Measurements from ENCODE around the gene LTF. TPM values are rescaled to one million over a fixed set of nuclear protein-coding genes. Genes with fewer than 3 reads are reported as not detected.

The LTF gene
- total and polyA plus RNA-seq, 9 of the 15 experiments (the other 6 are each of a cell fraction or from before 2014, with no cell fraction given): 0.07 TPM; not detected in 8

GRCh38 chr3:46405301-46406019 is 59.2 kb downstream of the LTF start:
- Histone ChIP-seq H3K36me3 (ENCODE audit: control insufficient read depth, insufficient read depth, low read length) (no peaks in the 10 kb centered on the region), H3K9ac (ENCODE audit: insufficient read depth in 1 of 2, low read depth in 2 of 2, low read length in 2 of 2) (peak overlapping the region in 1 of 2 experiments; percentile 59; a peak in 1 of 4 replicates), H4K20me1 (replicated peaks; ENCODE audit: control insufficient read depth, insufficient read depth, low read length) (no peaks in the 10 kb centered on the region), H3K4me3 (no peak overlapping the region), H3K27ac (ENCODE audit: extremely low read depth, low read depth, low read length) (no peak overlapping the region), H3K27me3 (ENCODE audit: control insufficient read depth in 2 of 2, insufficient read depth in 2 of 2, low read length in 2 of 2) (no peaks in the 10 kb centered on the region), H3K9me1 (ENCODE audit: control insufficient read depth, insufficient read depth, low read length) (no peaks in the 10 kb centered on the region), H3K4me2 (ENCODE audit: insufficient read depth, low read length) (no peak overlapping the region), H3K79me2 (ENCODE audit: control insufficient read depth, insufficient read depth, low read length) (peaks cover 2% of the 10 kb centered on the region; the same call in 1 of the 3 replicates), H3K4me1 (replicated peaks in 1 of 2; ENCODE audit: control insufficient read depth in 2 of 2, insufficient read depth in 2 of 2, low read length in 2 of 2) (peaks cover 27 to 47% of the 10 kb centered on the region in 2 experiments), H3K9me3 (replicated peaks; ENCODE audit: control insufficient read depth, insufficient read depth, low read depth, low read length) (no peaks in the 10 kb centered on the region), H2AFZ (ENCODE audit: low read depth, low read length) (peak overlapping the region; percentile 13)
- DNase-seq (ENCODE audit: extremely low read depth in 1 of 4, low spot score in 3 of 4): peak in 1 of 4 experiments; percentile 32
- intact Hi-C loops (cut with micrococcal nuclease) (no loop called here), in situ Hi-C loops (cut with MboI) (loop anchor here (25.0 kb wide), 1 partner anchor 1368 kb away; the partner anchor contains the start of gene CLEC3B)
- CTCF ChIA-PET (ENCODE audit: low intra/inter-chr PET ratio): no interaction called here
- POLR2A ChIA-PET: interaction anchor here (0.6 to 1.4 kb wide), 3 partner anchors 12 to 53 kb away, joined by 3 to 4 read pairs (median 4); no protein-coding TSS in a partner anchor
- ATAC-seq: no peak
- 58% methylated on average over 11 of the region's 11 CpGs for WGBS (ENCODE audit: insufficient coverage, low coverage, missing lambda C conversion rate)
- FAIRE-seq: no peak
- no TSS peak for BruUV-seq (replicated peaks)
- 0 out of 2 replicates have a peak, but pooled peaks have one; percentile 26 for TF ChIP-seq LARP7 (IDR thresholded peaks at IDR 0.05)
- TF ChIP-seq, protein P1, sequence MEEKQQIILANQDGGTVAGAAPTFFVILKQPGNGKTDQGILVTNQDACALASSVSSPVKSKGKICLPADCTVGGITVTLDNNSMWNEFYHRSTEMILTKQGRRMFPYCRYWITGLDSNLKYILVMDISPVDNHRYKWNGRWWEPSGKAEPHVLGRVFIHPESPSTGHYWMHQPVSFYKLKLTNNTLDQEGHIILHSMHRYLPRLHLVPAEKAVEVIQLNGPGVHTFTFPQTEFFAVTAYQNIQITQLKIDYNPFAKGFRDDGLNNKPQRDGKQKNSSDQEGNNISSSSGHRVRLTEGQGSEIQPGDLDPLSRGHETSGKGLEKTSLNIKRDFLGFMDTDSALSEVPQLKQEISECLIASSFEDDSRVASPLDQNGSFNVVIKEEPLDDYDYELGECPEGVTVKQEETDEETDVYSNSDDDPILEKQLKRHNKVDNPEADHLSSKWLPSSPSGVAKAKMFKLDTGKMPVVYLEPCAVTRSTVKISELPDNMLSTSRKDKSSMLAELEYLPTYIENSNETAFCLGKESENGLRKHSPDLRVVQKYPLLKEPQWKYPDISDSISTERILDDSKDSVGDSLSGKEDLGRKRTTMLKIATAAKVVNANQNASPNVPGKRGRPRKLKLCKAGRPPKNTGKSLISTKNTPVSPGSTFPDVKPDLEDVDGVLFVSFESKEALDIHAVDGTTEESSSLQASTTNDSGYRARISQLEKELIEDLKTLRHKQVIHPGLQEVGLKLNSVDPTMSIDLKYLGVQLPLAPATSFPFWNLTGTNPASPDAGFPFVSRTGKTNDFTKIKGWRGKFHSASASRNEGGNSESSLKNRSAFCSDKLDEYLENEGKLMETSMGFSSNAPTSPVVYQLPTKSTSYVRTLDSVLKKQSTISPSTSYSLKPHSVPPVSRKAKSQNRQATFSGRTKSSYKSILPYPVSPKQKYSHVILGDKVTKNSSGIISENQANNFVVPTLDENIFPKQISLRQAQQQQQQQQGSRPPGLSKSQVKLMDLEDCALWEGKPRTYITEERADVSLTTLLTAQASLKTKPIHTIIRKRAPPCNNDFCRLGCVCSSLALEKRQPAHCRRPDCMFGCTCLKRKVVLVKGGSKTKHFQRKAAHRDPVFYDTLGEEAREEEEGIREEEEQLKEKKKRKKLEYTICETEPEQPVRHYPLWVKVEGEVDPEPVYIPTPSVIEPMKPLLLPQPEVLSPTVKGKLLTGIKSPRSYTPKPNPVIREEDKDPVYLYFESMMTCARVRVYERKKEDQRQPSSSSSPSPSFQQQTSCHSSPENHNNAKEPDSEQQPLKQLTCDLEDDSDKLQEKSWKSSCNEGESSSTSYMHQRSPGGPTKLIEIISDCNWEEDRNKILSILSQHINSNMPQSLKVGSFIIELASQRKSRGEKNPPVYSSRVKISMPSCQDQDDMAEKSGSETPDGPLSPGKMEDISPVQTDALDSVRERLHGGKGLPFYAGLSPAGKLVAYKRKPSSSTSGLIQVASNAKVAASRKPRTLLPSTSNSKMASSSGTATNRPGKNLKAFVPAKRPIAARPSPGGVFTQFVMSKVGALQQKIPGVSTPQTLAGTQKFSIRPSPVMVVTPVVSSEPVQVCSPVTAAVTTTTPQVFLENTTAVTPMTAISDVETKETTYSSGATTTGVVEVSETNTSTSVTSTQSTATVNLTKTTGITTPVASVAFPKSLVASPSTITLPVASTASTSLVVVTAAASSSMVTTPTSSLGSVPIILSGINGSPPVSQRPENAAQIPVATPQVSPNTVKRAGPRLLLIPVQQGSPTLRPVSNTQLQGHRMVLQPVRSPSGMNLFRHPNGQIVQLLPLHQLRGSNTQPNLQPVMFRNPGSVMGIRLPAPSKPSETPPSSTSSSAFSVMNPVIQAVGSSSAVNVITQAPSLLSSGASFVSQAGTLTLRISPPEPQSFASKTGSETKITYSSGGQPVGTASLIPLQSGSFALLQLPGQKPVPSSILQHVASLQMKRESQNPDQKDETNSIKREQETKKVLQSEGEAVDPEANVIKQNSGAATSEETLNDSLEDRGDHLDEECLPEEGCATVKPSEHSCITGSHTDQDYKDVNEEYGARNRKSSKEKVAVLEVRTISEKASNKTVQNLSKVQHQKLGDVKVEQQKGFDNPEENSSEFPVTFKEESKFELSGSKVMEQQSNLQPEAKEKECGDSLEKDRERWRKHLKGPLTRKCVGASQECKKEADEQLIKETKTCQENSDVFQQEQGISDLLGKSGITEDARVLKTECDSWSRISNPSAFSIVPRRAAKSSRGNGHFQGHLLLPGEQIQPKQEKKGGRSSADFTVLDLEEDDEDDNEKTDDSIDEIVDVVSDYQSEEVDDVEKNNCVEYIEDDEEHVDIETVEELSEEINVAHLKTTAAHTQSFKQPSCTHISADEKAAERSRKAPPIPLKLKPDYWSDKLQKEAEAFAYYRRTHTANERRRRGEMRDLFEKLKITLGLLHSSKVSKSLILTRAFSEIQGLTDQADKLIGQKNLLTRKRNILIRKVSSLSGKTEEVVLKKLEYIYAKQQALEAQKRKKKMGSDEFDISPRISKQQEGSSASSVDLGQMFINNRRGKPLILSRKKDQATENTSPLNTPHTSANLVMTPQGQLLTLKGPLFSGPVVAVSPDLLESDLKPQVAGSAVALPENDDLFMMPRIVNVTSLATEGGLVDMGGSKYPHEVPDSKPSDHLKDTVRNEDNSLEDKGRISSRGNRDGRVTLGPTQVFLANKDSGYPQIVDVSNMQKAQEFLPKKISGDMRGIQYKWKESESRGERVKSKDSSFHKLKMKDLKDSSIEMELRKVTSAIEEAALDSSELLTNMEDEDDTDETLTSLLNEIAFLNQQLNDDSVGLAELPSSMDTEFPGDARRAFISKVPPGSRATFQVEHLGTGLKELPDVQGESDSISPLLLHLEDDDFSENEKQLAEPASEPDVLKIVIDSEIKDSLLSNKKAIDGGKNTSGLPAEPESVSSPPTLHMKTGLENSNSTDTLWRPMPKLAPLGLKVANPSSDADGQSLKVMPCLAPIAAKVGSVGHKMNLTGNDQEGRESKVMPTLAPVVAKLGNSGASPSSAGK (IDR thresholded peaks at IDR 0.05): peak; percentile 57
- TF ChIP-seq, protein P2, sequence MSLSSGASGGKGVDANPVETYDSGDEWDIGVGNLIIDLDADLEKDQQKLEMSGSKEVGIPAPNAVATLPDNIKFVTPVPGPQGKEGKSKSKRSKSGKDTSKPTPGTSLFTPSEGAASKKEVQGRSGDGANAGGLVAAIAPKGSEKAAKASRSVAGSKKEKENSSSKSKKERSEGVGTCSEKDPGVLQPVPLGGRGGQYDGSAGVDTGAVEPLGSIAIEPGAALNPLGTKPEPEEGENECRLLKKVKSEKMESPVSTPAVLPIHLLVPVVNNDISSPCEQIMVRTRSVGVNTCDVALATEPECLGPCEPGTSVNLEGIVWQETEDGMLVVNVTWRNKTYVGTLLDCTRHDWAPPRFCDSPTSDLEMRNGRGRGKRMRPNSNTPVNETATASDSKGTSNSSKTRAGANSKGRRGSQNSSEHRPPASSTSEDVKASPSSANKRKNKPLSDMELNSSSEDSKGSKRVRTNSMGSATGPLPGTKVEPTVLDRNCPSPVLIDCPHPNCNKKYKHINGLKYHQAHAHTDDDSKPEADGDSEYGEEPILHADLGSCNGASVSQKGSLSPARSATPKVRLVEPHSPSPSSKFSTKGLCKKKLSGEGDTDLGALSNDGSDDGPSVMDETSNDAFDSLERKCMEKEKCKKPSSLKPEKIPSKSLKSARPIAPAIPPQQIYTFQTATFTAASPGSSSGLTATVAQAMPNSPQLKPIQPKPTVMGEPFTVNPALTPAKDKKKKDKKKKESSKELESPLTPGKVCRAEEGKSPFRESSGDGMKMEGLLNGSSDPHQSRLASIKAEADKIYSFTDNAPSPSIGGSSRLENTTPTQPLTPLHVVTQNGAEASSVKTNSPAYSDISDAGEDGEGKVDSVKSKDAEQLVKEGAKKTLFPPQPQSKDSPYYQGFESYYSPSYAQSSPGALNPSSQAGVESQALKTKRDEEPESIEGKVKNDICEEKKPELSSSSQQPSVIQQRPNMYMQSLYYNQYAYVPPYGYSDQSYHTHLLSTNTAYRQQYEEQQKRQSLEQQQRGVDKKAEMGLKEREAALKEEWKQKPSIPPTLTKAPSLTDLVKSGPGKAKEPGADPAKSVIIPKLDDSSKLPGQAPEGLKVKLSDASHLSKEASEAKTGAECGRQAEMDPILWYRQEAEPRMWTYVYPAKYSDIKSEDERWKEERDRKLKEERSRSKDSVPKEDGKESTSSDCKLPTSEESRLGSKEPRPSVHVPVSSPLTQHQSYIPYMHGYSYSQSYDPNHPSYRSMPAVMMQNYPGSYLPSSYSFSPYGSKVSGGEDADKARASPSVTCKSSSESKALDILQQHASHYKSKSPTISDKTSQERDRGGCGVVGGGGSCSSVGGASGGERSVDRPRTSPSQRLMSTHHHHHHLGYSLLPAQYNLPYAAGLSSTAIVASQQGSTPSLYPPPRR (CRISPR knock-in tag; IDR thresholded peaks at IDR 0.05; ENCODE audit: borderline replicate concordance): no peak
- TF ChIP-seq ETV1 (tag; conservative IDR thresholded peaks at IDR 0.05; ENCODE audit: low read depth): 0 out of 2 replicates have a peak, but pooled peaks have one; percentile 10

Data from K562 (cell line).